SIG-M5 treated with dmso at 0.1 percent for 504 hours (cell line): Measurements from ENCODE around the gene KCNQ1OT1.

Experiments used
- DNase-seq: peaks from one replicate; lab custom pipeline; 2025; ENCODE audit not compliant: unreplicated experiment; lab: John Stamatoyannopoulos, UW

The KCNQ1OT1 gene

DNA sequence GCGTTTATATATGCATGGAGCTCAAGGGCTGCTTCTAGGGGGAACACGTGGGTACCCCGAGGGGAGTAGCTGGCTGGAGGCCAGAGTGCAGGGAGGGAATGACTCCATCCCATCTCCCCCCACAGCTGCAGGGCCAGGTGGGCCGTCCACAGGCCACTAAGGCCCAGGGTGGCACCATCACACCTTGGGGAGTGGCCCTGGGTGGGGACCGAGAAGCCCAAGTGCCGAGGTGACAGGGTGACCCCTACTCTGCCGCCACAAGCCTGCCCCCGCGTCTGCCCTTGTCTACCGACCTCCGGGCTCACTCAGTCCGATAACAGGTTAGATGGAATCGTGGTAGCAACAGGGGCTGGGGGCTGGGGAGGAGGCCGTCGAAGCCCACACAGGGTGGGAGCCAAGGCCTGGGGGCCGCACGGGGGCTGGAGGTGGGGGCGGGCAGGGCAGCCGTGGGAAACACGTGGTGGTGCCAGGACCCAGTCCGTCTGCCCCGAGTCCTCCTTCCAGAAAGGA is 125.7 kb downstream of the KCNQ1OT1 start:
- DNase-seq: no peak

DNA sequence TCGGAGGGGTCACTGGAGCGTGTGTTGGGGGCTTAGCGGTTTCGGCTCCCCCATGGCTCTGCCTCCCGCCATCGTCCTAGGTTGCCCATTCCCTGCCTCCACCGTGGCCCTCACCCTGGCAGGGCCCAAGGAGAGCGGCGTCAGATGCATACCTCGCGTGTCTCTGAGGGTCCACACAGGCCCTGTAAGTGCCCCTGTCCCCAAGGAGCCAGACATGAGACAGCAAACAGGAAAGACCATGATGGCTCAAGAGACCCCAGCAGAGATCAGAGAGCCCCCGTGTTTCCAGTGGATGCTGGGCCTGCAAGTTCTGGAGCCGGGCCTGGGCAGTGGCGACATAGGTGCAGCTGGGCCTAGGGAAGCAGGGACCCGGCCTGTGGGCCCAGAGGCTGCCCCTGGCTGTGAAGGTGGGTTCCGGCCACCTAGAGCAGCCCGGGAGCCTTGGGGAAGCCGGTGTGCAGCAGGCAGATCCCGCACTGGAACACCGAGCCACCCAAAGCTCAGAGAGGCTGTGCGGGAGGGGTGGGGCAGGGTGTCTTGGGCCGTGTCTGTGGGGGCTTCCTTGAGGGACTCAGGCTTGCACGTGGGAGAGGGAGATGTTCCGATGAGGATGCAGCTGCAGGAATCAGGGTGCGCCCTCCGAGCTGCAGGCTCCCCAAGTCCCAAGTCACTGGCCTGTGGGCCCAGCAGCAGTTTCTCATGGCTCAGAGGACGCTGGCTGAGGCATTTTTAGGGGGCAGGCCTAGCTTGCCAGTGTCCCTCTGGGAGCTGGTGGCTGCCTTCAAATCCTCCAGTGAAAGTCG is 126.4 kb downstream of the KCNQ1OT1 start:
- no peak for DNase-seq

DNA sequence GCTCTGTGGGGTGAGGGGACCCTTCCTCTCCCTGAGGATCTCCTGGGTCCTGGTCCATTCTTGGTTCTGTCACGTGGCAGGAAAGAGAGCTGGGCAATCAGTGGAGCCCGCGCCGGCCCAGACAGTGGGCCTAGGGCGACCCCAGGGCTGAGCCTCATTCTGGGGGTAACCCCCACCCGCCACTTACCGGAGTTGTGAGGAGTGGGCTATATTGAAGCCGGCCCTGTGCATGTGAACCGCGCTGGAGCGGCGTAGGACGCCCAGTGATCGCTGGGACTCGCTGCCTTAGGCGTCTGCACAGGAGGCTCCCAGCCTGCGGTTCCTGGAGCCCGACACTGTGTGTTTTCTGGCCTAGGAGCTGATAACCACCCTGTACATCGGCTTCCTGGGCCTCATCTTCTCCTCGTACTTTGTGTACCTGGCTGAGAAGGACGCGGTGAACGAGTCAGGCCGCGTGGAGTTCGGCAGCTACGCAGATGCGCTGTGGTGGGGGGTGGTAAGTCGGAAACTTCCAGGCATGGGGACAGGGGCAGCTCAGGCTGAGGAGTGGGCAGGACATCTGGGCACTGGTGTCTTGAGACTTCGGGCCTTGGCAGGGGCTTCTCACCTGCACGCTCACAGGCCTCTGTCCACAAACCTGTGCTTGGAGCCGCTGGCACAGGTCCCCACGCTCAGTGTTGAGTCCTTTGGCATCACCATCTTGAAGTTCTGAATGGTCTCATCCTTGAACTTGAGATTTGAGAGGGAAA is 127.1 kb downstream of the KCNQ1OT1 start:
- no peak for DNase-seq

DNA sequence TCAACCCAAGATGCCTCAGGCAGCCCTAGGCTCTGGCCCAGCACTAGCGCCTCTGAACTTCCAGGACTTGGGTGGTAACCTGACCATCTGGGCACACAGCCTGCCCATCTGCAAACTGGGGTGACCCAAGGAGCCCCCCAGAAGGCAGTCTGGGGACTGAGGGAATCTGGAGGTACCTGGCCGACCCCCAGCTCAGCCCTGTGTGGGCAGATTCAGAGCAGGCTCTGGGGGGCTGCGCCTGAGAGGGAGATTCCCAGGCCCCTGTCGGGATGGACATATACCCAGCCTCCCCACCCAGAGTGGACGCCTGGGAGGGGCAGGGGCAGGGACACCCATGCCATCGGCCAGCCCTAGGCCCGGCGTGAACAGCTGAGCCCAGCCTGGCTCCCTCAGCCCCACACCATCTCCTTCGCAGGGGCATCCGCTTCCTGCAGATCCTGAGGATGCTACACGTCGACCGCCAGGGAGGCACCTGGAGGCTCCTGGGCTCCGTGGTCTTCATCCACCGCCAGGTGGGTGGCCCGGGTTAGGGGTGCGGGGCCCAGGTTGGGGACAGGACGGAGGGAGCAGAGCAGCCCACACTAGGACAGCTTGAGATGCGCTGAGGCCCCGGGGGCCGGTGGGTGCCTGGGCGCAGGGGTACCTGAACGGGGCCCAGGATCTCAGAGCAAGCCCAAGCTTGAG is 128.1 kb downstream of the KCNQ1OT1 start:
- DNase-seq: no peak

DNA sequence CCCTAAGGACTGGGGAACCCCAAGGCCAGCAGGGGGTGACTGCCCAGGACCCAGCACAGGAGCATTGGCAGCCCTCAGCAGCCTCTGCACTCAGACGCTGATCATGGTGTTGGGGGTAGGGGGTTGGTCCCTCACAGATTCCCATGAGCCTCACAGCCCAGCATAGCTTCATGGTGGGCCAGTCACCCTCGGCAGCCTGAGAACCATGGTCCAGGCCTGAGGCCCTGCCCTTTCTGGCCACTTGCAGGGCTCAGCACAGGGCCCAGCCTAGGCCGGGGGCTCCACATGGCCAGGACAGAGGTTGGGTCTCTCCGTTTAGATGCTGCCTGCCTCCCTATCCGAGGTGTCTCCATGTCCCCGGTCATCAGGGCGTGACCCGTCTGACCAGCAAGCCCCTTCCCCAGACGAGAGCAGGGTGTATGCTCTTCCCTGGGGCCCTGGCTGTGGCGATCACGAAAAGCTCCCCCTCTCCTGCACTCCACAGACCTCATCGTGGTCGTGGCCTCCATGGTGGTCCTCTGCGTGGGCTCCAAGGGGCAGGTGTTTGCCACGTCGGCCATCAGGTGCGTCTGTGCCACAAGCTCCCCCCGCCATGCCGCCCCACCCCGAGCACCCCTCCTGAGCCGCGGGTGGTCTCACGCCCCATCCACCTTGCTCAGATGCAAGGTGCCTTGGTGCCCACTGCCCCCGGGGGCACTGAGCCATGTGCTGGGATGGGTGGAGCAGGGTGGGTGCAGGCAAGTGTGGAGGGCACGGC is 128.8 kb downstream of the KCNQ1OT1 start:
- no peak for DNase-seq

DNA sequence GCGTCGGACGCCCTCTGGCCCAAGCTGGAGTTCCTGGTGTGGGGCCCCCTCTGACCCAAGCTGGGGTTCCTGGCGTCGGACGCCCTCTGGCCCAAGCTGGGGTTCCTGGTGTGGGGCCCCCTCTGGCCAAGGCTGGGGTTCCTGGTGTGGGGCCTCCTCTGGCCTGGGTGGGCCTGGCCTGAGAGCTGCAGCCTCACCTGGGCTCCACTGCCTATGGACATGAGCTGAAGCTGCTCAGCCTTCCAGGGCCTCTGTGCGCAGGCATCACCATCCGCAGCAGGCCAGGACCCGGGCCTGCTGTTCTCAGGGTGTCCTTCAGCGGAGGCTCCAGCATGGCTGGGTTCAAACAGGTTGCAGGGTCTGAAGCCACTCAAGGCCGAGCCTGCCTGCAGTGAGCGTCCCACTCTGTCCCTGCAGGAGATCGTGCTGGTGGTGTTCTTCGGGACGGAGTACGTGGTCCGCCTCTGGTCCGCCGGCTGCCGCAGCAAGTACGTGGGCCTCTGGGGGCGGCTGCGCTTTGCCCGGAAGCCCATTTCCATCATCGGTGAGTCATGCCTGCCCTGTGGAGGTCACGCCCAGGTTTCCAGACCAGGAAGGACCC is 129.5 kb downstream of the KCNQ1OT1 start:
- no peak for DNase-seq

DNA sequence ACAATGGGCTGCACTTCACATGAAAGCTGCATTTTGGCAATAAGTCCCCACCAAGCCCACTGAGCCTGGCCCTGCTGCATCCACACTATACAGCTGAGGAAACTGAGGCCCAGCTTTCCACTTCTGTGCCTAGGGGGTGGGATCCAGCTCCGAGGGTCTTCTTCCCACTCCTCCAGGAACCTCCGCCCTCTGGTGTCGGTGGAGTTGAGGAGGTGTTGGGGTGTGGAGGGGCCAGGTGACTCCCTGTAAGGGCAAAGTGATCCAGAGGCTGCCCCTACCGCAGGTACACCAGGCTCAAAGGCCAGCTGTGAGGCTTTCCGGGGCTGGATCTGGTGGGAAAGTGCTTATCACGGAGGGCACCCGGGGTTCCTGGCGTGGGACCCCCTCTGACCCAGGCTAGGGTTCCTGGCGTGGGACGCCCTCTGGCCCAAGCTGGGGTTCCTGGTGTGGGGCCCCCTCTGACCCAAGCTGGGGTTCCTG is 130.0 kb downstream of the KCNQ1OT1 start:
- no peak for DNase-seq

DNA sequence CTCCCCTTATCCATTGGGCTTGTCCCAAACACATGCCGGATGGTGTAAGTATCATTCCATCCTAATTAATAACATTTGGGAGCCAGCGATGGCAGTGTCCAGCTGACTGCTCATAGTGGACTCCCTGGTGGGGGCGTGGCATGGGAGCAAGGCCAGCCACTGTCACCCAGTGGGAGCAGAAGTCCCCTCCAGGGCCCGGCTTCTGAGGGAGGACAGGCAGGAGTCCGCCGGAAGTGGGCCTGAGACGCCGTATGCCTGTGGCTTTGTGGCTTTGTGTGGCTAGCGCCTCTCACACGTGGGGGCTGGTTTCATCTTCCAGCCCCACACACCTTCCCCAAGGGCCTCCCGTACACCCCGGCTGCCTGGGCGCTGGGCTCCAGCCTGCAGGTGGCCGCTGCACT is 130.5 kb downstream of the KCNQ1OT1 start:
- no peak for DNase-seq

DNA sequence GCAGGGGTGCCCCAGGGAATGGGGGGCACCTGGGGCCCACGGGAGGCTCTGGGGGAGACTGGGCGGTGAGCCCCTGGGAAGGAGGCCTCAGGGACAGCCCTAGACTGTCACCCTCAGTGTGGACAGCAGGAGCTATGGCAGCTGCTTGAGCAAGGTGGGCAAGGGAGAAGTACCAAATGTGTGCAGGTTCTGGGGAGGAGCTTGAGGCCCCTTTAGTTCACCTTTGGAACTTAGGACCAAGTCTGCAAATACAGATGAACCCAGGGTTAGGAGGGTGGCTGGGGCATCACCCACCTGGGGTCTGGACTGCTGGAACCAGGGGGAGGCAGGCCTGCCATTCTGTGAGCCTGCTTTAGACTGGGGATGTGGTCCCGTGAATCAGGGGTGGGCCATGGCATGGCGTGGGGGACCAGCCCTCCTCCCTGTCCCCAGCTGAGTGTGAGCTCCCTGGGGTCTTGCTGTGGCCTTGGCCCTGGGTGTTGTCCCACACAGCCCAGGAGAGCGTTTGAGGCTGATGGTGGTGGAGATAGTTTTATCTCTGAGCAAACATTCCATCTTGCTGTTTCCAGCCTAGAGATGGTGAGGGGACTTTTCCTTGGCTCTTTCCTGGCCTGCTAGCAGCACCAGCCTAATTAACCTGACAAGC is 132.6 kb downstream of the KCNQ1OT1 start:
- DNase-seq: no peak

DNA sequence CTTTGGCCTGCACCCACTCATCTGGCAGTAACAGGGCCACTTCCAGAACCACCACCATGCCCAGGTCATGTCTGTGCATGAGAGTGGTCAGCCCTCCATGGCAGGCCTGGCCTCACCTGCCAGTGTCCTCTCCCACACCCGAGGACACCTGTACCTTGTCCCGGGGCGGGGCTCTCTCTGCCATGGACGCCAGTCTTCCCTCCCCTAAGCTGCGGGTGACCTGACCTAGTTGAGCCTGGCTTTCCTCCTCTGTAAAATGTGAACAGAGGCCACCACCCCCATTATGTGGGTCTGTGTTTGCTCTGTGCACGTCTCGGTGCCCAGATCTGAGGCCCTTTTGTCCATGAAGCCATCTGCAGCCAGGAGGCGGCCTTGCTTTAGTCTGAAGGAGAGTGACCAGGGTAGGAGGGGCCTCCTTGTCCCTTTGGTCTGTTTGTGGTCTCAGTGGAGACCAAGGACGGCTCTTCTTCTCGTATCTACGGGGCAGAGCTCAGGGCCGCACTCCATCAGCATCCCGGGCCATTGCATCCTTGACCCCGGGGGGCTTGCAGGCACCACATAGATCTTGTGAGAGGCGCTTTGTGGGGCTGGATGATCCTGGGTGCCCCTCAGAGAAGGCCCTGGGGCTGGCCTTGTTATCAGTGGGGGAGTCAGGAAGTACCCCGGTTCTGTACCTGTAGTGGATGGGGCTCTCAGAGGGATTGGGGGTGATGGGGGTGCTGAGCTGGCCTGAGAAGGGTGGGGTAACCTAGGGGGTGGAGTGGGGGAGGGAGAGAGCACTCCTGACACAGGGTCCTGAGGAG is 133.4 kb downstream of the KCNQ1OT1 start:
- DNase-seq: no peak

DNA sequence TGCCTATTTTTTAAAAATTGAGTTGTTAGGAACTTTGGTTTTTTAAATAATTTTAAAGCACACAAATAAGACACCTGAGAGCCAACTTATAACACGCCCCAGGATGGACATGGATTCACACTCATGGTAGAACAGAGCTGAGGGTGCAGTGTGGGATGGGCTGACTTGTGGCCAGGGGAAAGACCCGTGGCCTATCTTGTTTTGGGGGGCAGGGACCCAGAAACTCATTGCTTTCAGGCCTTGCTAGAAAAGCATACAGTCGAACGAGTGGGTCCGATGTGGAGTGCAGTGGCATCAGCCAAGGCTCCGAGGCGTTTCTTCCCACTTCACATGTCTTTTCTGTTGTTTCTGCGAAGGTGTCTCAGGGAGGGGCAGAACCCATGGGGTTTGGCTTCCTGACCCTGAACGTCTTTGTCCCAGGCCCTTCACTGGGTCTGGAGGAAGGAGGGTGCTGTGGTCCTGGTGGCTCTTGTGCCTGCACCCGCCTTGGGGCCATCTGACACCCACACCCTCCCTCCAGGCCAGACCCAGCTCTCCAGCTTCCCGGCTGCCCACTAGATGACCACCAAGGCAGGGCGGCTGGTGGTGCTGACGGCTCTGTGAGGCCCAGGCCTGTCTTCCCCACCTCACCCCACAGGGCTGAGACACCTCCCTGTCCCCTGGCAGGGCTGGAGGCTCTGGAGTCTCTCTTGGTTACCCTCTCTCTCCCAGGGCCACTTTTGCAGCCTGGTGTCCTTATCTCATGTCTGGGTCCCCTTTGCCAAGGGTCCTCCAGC is 134.2 kb downstream of the KCNQ1OT1 start:
- no peak for DNase-seq

DNA sequence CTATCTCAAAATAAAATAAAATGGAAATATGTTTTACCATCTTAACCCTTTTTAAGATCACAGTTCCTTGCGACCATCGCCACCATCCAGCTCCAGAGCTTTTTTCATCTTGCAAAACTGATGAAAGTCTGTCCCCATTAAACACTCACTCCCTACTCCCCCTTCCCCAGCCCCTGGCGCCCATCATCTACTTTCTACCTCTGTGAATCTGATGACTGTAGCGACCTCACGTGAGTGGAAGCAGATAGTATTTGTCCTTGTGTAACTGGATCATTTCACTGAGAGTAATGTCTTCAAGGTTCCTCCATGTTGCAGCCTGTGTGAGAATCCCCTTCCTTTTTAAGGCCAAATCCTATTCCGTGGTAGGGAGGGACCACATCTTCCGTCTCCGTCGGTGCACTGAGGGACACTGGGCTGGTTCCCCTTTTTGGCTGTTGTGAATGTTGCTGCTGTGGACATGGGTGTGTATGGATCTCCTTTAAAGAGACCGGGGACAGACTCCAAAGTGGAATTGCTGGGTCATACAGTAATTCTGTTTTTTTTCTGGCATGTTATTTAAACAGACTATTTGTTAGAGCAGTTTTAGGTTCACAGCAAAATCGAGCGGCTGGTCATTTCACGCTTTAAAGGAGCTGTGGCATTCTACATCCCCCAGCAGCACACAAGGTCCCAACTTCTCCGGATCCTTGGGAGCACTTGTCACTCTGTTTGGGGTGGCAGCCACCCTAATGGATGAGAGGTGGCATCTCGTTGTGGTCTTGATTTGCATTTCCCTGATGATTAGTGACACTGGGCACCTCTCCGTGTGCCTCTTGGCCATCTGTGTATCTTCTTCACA is 135.0 kb downstream of the KCNQ1OT1 start:
- DNase-seq: no peak

DNA sequence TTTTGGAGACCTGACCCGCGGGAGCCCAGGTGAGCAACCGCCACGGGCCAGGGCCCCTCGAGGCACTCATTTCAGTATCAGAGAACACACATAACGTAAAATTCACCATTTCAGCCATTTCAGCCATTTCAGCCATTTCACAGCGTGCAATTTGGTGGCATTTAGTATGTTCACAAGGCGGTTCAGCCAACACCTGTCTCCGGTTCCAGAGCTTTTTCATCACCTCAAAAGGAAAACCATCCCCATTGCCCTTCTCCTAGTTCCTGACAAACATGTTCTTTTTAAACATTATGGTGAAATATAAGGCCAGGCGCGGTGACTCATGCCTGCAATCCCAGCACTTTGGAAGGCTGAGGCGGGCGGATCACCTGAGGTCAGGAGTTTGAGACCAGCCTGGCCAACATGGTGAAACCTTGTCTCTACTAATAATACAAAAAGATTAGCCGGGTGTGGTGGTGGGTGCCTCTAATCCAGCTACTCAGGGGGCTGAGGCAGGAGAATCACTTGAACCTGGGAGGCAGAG is 135.7 kb downstream of the KCNQ1OT1 start:
- DNase-seq: no peak

DNA sequence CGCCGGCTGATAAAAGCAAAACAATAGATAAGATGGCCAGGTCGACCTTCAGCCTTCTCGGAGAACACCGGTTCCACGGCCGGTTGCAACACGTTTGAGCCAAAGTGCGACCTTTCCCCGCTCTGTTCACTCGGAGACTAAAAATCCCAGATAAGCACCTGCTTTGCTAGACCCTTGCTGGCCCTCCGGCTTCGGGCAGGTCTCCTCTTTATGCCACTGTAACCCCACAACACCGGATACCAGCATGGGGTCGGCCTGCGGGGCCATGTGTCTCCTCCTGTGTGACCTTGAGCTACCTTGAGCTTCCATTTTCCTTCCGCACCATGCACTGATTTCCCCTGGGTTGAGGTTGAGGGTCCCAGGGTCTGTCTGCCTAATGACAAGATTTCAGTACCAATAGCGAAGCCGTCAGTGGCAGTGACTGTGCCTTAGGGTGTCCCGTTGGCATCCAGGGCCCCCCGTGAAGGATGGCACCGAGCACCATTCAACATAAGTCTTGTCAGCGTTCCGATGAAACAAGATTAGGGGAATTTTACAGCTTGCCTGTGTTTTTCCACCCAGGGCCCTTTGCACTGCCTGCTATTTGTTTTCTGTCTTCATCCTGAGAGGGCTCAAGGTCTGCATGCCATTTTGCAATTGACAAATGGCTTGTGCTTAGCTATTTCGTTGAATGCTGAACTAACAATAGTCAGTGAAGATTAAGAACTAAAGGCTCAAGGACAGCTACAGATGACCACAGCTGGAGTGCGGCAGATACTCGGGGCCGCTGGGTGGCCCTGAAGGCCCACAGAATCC is 136.4 kb downstream of the KCNQ1OT1 start:
- DNase-seq: no peak

DNA sequence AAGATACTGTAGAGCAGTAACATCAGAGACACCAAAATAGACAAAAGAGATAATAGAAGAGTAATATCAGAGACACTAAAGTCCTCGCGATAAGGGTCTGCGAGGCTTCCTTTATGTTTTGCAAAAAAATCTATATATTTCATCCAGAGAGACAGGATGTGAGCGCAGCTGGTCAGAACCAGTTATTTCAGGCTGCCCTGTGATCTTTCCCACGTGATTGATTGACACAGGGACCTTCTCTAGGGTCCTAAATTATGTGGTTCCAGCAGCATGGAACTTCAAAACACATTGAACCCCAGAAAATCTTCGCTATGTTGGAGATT is 136.9 kb downstream of the KCNQ1OT1 start:
- DNase-seq: no peak

DNA sequence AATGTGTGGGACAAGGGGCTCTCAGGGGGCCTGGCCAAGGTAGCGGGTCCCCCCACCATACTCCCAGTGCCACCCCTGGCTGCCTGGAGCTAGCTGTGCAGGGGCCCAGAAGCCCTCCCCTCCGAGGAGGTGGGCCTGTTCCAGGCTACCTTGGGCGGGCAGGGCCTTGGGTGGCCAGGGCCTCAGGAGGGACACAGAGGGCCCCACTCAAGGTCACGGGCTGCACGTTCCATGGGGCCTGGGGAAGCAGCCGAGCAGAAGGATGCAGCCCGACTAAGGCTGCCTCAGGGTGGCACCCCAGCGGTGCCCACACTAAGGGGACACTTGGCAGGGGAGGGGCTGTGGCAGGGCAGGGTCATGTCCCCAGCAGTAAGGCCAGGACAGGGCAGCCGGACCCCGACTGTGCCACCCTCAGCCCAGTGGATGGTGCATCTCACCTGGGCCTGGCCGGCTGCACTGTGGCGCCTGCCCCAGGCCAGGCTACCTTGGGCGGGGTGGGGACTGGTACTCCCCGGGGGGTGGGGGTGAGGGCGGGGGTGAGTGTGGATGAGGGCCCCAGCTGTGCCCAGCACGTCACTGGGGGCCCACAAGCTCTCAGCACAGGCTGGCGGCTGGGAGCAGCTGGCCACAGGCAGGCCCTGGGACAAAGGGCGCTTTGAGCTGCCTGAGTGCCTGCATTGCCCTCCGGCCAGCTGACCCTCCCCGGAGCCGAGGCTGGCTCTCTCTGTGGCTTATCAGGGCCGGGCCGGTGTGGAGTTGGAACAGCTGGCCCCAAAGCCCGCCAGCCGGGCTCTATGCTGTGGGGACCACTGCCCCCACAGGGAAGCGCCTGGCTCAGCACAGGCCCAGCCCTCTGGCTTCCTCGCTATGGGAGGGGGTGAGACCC is 137.9 kb downstream of the KCNQ1OT1 start:
- no peak for DNase-seq
